Muscle layer of colon (tissue), 2 donors: Measurements from ENCODE around the gene BBX.
"Not testable (repeated sequence)": the region's sequence is repeated elsewhere in the genome, so short reads cannot be mapped to it uniquely, and the experiment has no call there.

Source experiments
- H3K27ac ChIP-seq: one replicate; pipeline ENCODE4 v1.7.0; 2013; ENCODE audit warnings: low read depth, mild to moderate bottlenecking, low read length, moderate library complexity
- H3K27me3 ChIP-seq, 2 donors: one replicate each; pipeline ENCODE4 v1.7.0; 2013; ENCODE audit warnings: low read length in 2 of 2, mild to moderate bottlenecking in 2 of 2; ENCODE audit not compliant: insufficient read depth in 2 of 2, control insufficient read depth in 1 of 2
- H3K36me3 ChIP-seq: one replicate; pipeline ENCODE4 v1.7.0; 2013; ENCODE audit warnings: mild to moderate bottlenecking, low read length; ENCODE audit not compliant: insufficient read depth
- H3K4me1 ChIP-seq: one replicate; pipeline ENCODE4 v1.7.0; 2013; ENCODE audit warnings: mild to moderate bottlenecking, low read length; ENCODE audit not compliant: insufficient read depth
- H3K4me3 ChIP-seq, 2 donors: one replicate each; pipeline ENCODE4 v1.7.0; 2013; ENCODE audit warnings: low read length in 2 of 2, low read depth in 1 of 2, mild to moderate bottlenecking in 1 of 2, moderate library complexity in 1 of 2
- H3K9ac ChIP-seq: one replicate; pipeline ENCODE4 v1.7.0; 2013; ENCODE audit warnings: low read length
- H3K9me3 ChIP-seq: one replicate; pipeline ENCODE4 v1.7.0; 2013; ENCODE audit warnings: mild to moderate bottlenecking, low read length
- donor health status: abdominal sarcoma.
- donor health status: Adenocarcinoma of cecum.

The BBX gene

GRCh38 chr3:107545680-107546120 is 22.9 kb downstream of the BBX start:
- H3K4me3 ChIP-seq: no peak overlapping the region
- peaks cover 3% of the 10 kb centered on the region for H3K36me3 ChIP-seq
- no peaks in the 10 kb centered on the region for H3K27me3 ChIP-seq
- peaks cover 16% of the 10 kb centered on the region for H3K4me1 ChIP-seq
- no peak overlapping the region for H3K9ac ChIP-seq
- H3K9me3 ChIP-seq: no peaks in the 10 kb centered on the region
- H3K27ac ChIP-seq: no peak overlapping the region

- peaks cover 16% of the 10 kb centered on the region for H3K4me1 ChIP-seq
- no peak overlapping the region for H3K4me3 ChIP-seq
- peaks cover 3% of the 10 kb centered on the region for H3K36me3 ChIP-seq
- H3K27ac ChIP-seq: no peak overlapping the region
- H3K9ac ChIP-seq: no peak overlapping the region
- no peaks in the 10 kb centered on the region for H3K9me3 ChIP-seq
- H3K27me3 ChIP-seq: no peaks in the 10 kb centered on the region
Observed at GRCh38 chr3:107548601-107549000, 25.8 kb downstream of the BBX start.

GRCh38 chr3:107555359-107555758 is 32.6 kb downstream of the BBX start:
- H3K27ac ChIP-seq: no peak overlapping the region
- H3K4me3 ChIP-seq: no peak overlapping the region
- H3K4me1 ChIP-seq: peaks cover 13% of the 10 kb centered on the region
- H3K36me3 ChIP-seq: no peaks in the 10 kb centered on the region
- H3K9ac ChIP-seq: no peak overlapping the region
- no peaks in the 10 kb centered on the region for H3K9me3 ChIP-seq
- no peaks in the 10 kb centered on the region for H3K27me3 ChIP-seq

- Histone ChIP-seq H3K36me3 (no peaks in the 10 kb centered on the region), H3K9ac (no peak overlapping the region), H3K27me3 (no peaks in the 10 kb centered on the region), H3K27ac (no peak overlapping the region), H3K4me3 (no peak overlapping the region), H3K4me1 (peaks cover 8% of the 10 kb centered on the region), H3K9me3 (no peaks in the 10 kb centered on the region)
Observed at GRCh38 chr3:107557743-107558142, 35.0 kb downstream of the BBX start.

GRCh38 chr3:107560166-107560565 is 37.4 kb downstream of the BBX start:
- no peaks in the 10 kb centered on the region for H3K36me3 ChIP-seq
- H3K4me3 ChIP-seq: no peak overlapping the region
- H3K9ac ChIP-seq: no peak overlapping the region
- peaks cover 13% of the 10 kb centered on the region for H3K4me1 ChIP-seq
- H3K27me3 ChIP-seq: no peaks in the 10 kb centered on the region
- no peaks in the 10 kb centered on the region for H3K9me3 ChIP-seq
- no peak overlapping the region for H3K27ac ChIP-seq

- Histone ChIP-seq H3K9ac (no peak overlapping the region), H3K4me1 (peaks cover 13% of the 10 kb centered on the region), H3K9me3 (no peaks in the 10 kb centered on the region), H3K27me3 (no peaks in the 10 kb centered on the region), H3K4me3 (no peak overlapping the region), H3K36me3 (no peaks in the 10 kb centered on the region), H3K27ac (no peak overlapping the region)
Observed at GRCh38 chr3:107561980-107562379, 39.2 kb downstream of the BBX start.

GRCh38 chr3:107562969-107563529 is 40.3 kb downstream of the BBX start:
- no peak overlapping the region for H3K4me3 ChIP-seq
- H3K27ac ChIP-seq: no peak overlapping the region
- peaks cover 13% of the 10 kb centered on the region for H3K4me1 ChIP-seq
- H3K27me3 ChIP-seq: no peaks in the 10 kb centered on the region
- no peaks in the 10 kb centered on the region for H3K9me3 ChIP-seq
- no peak overlapping the region for H3K9ac ChIP-seq
- no peaks in the 10 kb centered on the region for H3K36me3 ChIP-seq

GRCh38 chr3:107565244-107565643 is 42.5 kb downstream of the BBX start:
- H3K9ac ChIP-seq, H3K4me3 ChIP-seq, H3K9me3 ChIP-seq, H3K4me1 ChIP-seq, H3K36me3 ChIP-seq, H3K27ac ChIP-seq, H3K27me3 ChIP-seq: not testable (repeated sequence)

- H3K4me1 ChIP-seq, H3K36me3 ChIP-seq, H3K27ac ChIP-seq, H3K9ac ChIP-seq, H3K27me3 ChIP-seq, H3K4me3 ChIP-seq, H3K9me3 ChIP-seq: not testable (repeated sequence)
Observed at GRCh38 chr3:107571089-107571488, 48.3 kb downstream of the BBX start.

GRCh38 chr3:107571492-107571891 is 48.7 kb downstream of the BBX start:
- not testable (repeated sequence) for H3K36me3 ChIP-seq, H3K9ac ChIP-seq, H3K9me3 ChIP-seq, H3K27ac ChIP-seq, H3K4me1 ChIP-seq, H3K27me3 ChIP-seq, H3K4me3 ChIP-seq

GRCh38 chr3:107574650-107575049 is 51.9 kb downstream of the BBX start:
- H3K9ac ChIP-seq: no peak overlapping the region
- no peaks in the 10 kb centered on the region for H3K9me3 ChIP-seq
- H3K4me3 ChIP-seq: no peak overlapping the region
- H3K27me3 ChIP-seq: no peaks in the 10 kb centered on the region
- H3K4me1 ChIP-seq: no peaks in the 10 kb centered on the region
- H3K36me3 ChIP-seq: no peaks in the 10 kb centered on the region
- H3K27ac ChIP-seq: no peak overlapping the region

- Histone ChIP-seq H3K36me3 (no peaks in the 10 kb centered on the region), H3K9me3 (no peaks in the 10 kb centered on the region), H3K4me3 (no peak overlapping the region), H3K27me3 (no peaks in the 10 kb centered on the region), H3K27ac (no peak overlapping the region), H3K9ac (no peak overlapping the region), H3K4me1 (no peaks in the 10 kb centered on the region)
Observed at GRCh38 chr3:107578091-107578490, 55.3 kb downstream of the BBX start.
